GM18519 (cell line): ENCODE measurements around the gene DHX36.

ENCODE experiments used
- ATAC-seq: cut with Tn5 transposase; IDR thresholded peaks from one replicate; pipeline ENCODE4 v1.9.1; 2021; ENCODE audit warnings: mild to moderate bottlenecking, moderate library complexity; ENCODE audit not compliant: unreplicated experiment, low FRiP score

Gene DHX36

DNA sequence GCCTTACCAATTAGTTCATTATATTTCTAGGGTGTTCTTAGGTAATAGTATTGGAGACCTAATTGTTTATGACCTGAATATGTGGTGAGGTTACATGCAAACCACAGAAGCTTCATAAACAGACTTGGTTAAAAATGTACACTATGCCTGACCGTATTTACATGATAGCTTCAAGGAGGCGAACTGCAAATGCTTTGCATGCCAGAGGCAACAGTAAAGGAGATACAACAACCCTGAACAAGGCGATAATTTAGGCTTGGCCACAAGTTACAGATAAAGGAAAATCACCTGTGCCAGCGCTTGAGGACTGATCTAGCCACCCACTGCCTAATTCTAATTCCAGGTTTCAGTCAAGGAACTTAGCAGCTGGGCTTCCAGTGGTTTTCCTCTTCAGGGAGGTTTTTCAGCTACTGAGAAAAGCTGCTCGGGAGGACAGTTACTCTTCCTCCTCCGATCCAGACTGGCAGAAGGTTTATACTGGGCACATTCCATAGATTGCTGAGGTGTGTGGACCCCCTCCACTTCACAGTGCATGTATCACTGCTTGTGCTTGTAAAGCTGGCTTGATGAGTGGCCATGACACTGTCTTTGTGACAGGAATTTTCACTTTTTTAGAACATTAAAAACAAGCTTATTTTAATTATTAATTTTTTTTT, 95.6 kb downstream of the DHX36 start:
- no peak for ATAC-seq

GRCh38 chr3:154227531-154227930, 96.8 kb downstream of the DHX36 start:
- no peak for ATAC-seq

GRCh38 chr3:154225536-154225935, 98.8 kb downstream of the DHX36 start:
- no peak for ATAC-seq

DNA sequence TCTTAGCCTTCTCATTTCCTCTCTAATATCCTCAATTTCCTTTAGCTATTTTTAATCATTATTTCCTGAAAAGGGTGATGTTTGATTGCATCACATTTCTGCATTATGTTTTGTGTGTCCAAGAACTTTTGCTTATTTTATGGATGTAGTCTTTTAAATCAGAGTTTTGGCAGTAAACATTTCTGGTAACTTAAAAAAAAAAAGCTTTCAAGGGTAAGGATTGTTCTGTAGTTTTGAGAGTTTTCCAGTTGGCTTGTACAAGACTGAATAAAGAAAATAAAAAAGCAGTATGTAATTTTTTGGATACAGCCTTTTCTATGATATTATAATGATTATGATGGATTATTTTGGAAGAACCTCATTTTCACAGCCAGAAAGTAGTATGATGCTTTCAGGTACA, 99.4 kb downstream of the DHX36 start:
- ATAC-seq = no peak

- ATAC-seq = no peak
Observed at GRCh38 chr3:154224366-154224765, 99.9 kb downstream of the DHX36 start.

GRCh38 chr3:154223519-154223918, 100.8 kb downstream of the DHX36 start:
- no peak for ATAC-seq
